Amygdala (tissue), 56 donors: ENCODE measurements around the gene ARHGAP40.
A peak's percentile ranks its signal among the peaks of the same experiment; 100 is the strongest.

Experiments used
- DNase-seq, 56 donors: peaks; one replicate each; lab custom pipeline; 2025; lab: John Stamatoyannopoulos, UW

Gene ARHGAP40

DNA sequence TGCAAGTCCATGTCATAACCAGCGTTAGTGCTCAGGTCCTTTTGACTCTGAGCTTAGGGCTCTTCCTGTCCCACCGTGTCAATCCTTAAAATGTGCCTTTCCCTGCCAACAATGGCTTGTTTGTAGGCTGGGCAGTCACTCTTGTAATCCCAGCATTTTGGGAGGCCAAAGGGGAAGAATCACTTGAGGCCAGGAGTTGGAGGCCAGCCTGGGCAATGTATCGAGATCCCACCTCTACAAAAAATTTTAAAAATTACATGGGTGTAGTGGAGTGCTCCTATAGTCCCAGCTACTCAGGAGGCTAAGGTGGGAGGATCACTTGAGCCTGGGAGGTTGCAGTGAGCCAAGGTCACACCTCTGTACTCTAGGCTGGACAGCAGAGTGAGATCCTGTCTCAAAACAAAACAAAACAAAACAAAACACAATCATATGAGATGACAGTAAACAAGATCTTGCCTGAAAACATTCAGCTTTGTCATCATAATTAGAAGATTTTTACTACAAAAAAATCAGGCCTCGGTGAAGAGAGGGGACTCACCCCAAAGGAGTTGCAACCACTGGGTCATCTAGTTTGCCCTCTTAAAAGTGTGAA, 70.2 kb downstream of the ARHGAP40 start:
- no peak for DNase-seq

DNA sequence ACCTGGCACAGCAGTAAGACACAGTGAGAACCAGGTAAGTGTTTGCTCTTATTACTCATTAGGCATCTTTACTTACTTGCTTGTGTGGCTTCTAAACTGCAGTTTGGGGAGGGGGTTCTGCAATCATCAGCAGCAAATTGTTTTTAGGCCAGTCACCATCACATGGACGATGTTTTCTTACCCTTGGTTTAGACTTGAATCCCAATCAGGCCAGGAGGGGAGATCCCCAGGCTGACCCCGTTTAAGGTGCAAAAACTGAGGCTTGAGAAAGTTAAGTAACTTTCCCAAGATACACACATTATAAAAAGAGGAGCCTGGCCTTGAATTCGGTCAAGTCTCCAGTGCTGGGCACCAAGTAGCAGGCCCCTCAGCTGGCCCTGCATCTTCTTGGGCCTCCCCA, 70.9 kb downstream of the ARHGAP40 start:
- DNase-seq: no peak

DNA sequence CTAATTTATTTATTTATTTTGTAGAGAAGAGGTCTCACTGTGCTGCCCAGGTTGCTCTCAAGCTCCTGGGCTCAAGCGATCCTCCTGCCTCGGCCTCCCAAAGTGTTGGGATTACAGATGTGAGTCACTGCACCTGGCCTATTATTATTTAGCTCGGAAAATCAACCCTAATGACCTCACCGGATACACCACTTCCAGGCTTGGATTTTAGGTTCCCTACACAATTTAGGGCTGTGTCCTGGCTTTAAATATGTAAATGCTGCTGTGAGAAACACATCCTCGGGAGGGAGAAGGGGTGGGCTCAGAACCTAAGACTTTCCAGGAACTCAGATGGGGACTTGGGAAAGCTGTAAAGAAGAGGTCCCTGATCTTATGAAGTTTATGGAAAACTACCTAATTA, 71.7 kb downstream of the ARHGAP40 start:
- DNase-seq: no peak

DNA sequence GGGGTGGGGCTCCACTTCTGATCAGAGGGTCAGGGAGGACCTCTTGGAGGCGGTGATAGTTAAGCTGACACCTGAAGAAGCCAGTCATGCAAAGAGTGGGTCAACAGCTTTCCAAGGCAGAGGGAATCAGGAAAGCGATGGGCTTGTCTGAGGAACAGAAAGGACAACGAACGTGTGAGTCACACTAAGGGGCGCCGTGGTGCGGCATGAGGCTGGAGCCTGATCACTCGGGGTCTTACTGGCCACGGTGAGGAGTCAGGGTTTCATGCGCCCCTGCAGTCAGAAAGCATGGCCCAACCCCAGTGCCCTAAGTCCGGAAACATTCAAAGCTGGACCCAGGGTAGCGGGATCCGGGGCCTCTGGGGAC, 72.1 kb downstream of the ARHGAP40 start:
- peak in 9 of 56 donors; percentile 14 to 62 (median 40) for DNase-seq

DNA sequence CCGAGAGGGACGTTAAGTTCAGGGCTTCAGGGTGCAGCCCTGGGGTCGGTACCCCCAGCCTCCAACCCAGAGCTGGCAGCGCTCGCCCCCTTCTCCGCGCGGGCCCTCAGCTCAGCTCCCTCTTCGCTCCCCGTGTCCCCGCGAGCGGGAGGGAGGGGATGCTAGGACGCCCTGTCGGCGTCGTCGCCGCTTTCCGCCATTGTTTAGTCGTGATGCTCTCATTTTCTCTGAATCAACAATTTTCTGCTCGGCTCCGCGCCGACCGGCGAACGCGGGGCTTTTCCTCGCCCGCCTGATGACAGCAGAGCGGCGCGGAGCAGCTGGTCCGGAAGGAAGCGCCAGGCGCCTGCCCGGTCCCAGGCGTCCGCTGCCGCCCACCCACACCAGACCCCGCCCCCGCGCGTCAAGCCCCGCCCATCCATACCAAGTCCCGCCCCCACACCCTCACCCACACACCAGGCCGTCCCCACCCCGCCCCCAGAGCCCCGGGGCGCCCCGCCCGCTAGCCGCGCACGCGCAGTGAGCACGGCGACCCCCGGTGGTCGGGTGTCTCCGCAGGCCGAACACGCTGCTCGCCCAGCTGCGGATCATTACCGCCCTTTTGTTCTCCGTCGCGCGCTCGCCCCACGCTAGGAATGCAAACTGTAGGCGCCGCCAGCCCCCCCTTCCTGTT, 72.6 kb downstream of the ARHGAP40 start:
- DNase-seq: peak in 53 of 56 donors; percentile 21 to 85 (median 68)

DNA sequence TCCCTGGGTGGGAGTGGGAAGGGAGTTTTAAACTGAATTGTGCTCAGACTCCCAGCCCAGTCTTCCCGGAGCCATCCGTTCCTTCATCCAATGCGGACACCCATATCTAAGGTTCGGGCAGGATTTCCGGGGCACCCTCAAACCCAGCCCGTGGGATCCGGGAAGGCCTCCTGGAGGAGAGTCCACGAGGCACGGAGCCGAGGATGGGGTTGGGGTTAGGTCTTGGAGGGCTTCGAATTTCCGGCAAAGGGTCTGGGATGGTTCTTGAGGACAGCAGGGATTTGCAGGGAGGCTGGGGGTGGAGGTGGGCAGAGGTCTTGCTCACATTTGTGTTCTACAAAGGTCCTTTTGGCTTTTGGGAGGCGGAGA, 73.1 kb downstream of the ARHGAP40 start:
- DNase-seq: peak in 4 of 56 donors; percentile 33 to 46 (median 40)

DNA sequence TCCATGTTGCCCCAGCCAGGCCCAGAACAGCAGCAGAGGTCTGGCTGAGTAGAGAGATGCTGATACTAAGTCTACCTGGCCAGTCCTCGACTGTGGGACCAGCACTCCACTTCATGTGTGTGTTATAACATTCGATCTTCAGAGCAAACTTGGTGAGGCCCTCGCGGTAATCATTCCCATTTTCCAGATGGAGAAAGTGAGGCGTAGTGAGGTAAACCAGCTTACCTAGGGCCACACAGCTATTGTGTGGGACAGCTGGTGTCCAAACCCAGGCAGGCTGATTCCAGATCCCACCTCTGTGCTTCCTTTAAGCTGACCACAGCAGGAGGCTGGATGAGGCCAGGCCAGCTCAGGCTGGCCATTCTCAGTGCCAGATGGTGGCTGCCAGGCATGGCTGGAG, 75.0 kb downstream of the ARHGAP40 start:
- DNase-seq: no peak

DNA sequence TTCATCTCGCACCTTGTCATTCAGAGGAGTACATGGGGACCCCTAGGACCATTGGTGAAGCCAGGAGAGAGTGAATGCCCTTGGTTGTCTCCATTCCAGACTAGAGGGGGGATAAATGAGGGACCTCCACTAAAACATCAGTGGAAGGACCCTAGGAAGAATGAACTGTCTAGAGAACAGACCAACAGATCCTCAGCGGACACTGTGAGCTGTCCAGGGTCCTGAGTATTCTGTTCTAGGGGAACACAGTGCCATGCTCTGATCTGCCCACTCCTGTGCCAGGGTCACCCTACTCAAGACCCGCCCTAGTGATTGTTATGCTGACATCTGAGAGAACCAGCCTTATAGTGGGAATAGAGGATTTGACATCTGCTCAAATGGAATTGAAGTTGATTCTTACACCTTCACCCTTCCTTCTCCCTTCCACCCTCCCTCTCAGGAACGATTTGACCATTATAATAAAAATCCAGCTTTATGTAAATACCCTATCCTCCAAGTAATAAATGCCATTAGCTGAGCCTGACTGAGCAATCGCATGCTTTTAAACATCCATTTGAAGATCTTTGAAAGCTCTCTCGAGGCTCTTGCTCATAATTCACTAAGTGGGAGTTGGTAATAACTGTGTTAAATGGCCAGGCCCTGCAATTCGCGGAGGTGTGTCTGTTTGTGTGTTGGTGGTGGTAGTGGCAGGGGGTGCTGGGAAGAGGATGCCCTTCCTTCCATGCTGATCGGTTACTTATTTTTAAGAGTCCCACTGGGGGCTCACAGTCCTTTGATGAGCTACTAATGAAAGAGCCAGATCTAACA, 79.1 kb downstream of the ARHGAP40 start:
- peak in 7 of 56 donors; percentile 2 to 21 (median 5) for DNase-seq

DNA sequence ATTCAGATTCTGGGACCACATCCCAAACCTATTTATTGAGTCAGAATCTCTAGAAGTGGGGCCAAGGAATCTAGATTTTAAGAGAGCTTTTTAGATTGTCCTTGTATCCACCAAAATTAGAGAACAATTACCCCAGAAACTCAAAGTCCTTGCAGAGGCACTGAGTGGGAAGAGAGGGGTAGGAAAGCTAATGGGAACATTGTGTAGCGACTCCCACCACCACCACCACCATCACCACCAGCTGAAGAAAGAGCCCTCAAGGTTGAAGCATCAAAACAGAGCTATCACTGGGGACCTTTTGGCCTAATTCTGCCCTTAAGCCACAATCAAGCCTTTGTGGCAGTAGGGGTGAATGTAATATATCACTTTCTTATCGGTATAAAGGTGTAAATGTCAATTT, 83.7 kb downstream of the ARHGAP40 start:
- DNase-seq: no peak

DNA sequence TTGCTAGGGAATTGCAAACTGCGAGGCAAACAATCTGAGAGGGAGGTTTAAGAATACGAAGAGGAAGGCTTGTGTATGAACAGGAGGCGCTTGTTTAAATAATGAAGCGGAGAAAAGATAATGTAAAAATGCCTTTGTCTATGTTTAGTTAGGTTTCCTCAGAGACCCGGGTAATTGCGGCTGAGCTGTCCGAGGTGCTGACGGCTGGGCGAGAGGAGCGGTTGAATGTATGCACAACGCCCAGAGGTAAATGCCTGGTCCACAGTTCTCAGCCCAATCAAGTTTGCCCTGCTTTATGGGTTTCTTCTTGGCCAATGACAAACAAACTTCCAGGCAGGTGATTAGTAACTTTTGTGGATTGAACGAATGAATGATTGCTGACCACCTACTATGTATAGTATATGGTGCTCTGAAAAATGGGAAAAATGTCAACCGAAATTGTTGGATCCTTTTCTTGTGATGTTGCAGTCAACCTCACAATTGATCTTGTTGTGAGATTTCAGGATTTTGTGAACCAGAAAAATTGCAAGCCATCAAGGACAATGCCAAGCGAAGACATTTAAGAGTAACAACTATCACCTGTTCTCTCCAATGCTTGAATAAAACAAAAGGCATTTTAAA, 84.4 kb downstream of the ARHGAP40 start:
- peak in 9 of 56 donors; percentile 2 to 37 (median 9) for DNase-seq

DNA sequence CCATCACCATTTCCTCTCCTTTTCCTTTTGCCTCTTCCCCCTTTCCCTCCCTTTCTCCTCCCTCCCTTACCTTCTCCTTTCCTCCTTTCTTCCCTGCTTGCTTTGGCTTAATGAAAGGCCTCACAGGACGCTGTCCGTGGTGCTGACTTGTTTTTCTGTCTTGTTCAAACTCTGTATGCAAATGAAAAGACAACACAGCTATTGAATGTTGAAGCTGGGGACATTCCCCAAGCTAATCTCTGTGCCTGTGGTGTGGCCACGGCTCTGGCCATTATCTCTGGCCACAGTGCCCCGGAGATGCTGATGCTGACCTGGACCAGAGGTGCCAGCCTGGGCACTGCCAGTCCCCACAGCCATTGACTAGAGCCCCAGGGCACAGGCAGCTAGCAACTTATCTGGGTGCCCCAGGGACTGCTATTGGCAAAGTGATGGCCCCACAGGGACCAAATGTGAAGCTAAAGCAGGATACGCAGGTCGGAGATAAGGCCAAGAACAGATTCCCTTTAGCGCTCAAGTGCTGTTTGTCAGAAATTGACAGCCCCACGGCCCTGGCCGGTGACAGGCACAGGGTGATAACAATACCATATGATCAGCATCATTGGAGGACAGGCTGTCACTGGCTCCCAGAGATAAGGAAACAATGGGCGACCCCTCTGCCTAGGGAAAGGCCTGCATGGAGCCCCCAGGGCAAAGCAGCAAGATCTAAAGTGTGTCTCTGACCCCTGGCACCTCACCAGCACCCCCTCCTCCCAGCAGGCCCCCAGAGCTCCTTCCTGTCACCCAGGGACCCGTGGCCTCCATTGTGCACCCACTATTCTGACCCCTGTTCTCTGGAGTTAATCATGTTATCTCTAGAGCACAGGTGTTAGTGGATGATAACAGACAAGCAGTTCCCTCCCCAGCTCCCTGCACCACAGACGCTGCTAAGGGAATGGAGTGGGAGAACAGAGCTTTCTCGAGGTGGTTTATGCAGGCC, 91.1 kb downstream of the ARHGAP40 start:
- peak in 30 of 56 donors; percentile 2 to 68 (median 16) for DNase-seq

DNA sequence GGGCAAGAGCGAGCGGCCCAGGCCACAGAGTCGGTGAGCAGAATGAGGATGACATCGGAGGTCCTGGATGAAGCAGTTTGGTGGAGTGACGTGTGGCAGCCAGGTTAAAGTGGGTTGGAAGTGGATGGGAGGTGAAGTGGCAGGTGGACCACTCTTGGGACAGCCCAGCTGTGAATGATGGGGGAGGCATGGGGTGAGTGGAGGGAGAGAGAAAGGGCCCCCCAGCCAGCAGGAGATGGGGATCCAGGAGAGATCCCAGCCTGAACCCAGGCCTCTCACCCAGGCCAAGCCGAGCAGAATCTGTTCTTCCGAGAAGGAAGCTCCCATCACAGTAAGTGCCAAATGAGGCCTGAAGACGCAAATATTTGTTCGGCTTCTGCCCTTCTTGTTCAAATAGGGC, 95.7 kb downstream of the ARHGAP40 start:
- no peak for DNase-seq

DNA sequence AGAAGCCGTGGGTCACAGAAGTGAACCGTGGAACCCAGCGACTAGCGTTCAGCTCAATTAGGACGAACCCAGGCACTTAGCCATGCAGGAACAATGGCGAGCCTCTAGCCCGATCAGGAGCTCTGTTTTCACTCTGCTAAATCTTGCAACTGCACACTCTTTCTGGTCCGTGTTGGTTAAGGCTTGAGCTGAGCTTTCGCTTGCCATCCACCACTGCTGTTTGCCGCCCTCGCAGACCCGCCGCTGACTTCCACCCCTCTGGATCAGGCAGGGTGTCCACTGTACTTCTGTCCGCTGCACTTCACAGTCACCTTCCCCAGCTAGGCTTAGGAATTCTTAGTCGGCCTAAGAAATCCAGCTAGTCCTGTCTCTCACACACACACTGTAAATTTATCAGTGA, 96.9 kb downstream of the ARHGAP40 start:
- DNase-seq: no peak

DNA sequence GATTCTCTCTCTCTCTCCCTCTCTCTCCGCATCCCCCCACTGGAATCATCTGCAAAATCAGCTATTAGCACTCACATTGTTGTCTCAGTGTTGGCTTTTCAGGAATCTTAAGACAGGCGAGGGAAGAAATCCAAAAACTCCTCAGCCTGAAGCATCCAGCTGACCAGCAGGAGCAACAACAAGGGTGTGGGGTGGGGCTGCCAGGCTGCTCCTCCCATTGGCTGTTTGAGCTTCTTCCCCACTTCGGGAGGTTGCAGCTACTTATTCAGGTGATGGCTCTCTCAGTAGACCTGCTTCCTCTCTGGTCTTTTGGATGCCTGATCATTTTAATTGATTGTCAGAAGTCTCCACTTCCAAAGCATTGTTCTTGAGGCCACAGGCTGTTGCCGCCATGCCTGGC, 98.5 kb downstream of the ARHGAP40 start:
- no peak for DNase-seq
